ES-I3 (cell line): ENCODE data around the gene EMILIN1.

Experiments used
- H3K36me3 ChIP-seq: 2 replicates; pipeline ENCODE4 v1.6.1; 2013; ENCODE audit warnings: mild to moderate bottlenecking, low read length, control low read depth, moderate library complexity; ENCODE audit not compliant: insufficient read depth
- H3K4me1 ChIP-seq: 2 replicates; pipeline ENCODE4 v1.6.1; 2013; ENCODE audit warnings: mild to moderate bottlenecking, control low read depth, low read length; ENCODE audit not compliant: insufficient read depth
- H3K9ac ChIP-seq: 2 replicates; pipeline ENCODE4 v1.6.1; 2013; ENCODE audit warnings: low read depth, mild to moderate bottlenecking, low read length, moderate library complexity
- H3K9me3 ChIP-seq: 2 replicates; pipeline ENCODE4 v1.6.1; 2013; ENCODE audit warnings: mild to moderate bottlenecking, low read length, moderate library complexity; ENCODE audit not compliant: control insufficient read depth, insufficient read depth

EMILIN1 gene

DNA sequence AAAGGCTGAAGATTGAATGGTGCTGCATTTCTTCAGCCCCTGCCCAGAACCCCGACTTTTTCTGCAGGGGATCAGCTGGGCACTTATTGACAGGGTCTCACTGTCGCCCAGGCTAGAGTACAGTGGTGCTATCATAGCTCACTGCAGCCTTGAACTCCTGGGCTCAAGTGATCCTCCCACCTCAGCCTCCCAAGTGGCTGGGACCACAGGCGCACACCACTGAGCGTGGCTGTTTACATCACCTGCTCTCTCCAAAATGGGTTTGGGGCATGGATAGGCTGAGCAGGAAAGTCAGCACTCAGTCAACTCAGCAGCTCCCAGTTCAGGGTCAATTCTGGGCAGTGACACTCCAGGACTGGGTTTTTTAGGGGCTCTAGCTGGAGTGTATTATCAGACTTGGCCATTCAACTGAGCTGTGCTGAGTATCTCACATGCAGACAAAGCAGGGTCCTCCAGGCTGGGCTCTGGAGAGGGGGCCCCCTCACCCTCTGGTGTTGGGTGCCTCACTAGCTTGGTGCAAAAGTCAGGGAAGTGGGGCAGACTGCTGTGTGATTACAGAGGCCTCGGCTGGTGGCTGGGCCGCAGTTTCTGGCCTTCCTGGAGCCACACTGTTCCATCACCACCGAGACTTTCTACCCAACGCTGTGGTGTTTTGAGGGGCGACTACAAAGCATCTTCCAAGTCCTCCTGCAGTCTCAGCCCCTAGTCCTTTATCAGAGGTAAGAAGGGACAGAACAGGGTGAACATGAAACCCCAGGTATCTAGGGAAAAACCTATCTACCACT lies 49.7 kb downstream of the EMILIN1 start:
- H3K9ac ChIP-seq: no peak overlapping the region
- peaks cover 8% of the 10 kb centered on the region for H3K36me3 ChIP-seq
- peaks cover 7% of the 10 kb centered on the region; the same call in 1 of the 2 replicates for H3K4me1 ChIP-seq
- no peaks in the 10 kb centered on the region for H3K9me3 ChIP-seq

DNA sequence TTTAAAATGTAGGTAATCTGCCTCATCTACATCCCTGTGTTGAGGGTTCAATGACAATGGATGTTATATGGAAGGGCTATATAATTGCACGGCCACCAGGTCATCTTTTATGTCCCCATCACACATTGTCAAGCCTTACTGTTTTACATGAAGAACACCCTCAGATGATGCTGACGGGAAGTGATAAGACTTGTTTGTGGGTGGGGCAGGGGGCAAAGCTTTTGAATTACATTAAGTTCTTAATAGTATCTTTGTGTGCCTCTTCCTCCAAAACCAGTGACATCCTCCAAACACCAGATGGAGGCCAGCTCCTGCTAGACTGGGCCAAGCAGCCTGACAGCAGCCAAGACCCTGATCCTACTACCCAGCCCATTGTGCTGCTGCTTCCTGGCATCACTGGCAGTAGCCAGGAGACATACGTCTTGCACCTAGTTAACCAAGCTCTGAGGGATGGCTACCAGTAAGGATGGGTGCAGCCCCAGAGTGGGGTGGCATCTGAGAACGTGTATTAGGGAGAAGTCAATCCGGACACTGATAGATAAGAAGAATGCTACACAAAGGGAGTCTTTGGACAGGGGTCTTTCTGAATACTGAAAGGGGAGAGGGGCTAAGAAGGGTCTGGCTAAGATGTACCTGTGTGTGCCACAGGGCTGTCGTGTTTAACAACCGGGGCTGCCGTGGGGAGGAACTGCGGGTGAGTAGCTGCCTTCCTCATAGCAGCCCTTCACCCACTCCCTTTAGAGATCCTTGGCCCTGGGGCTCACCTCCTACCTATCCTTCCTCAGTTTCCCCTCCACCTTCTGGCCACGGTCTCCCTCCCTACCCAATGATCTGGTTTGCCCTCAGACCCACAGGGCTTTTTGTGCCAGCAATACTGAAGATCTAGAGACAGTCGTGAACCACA lies 50.5 kb downstream of the EMILIN1 start:
- Histone ChIP-seq H3K9me3 (no peaks in the 10 kb centered on the region), H3K4me1 (peaks cover 10% of the 10 kb centered on the region; the same call in 1 of the 2 replicates), H3K9ac (no peak overlapping the region), H3K36me3 (peaks cover 8% of the 10 kb centered on the region)

DNA sequence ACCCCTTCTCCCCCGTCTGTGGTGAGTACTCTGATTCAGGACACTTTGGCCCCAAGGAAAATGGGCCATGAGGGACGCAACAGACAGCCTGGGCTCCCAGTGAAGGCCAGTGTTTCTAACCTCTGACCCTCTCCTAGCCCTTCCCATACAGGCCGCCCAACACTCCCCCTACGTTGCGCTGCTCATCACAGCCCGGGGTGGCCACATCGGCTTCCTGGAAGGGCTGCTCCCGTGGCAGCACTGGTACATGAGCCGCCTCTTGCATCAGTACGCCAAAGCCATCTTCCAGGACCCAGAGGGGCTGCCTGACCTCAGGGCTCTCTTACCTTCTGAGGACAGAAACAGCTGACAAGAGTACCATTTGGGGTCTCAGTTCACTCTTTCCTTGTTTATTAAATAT lies 52.0 kb downstream of the EMILIN1 start:
- H3K9me3 ChIP-seq: no peaks in the 10 kb centered on the region
- H3K9ac ChIP-seq: no peak overlapping the region
- peaks cover 6% of the 10 kb centered on the region; the same call in 1 of the 2 replicates for H3K4me1 ChIP-seq
- H3K36me3 ChIP-seq: peaks cover 8% of the 10 kb centered on the region

DNA sequence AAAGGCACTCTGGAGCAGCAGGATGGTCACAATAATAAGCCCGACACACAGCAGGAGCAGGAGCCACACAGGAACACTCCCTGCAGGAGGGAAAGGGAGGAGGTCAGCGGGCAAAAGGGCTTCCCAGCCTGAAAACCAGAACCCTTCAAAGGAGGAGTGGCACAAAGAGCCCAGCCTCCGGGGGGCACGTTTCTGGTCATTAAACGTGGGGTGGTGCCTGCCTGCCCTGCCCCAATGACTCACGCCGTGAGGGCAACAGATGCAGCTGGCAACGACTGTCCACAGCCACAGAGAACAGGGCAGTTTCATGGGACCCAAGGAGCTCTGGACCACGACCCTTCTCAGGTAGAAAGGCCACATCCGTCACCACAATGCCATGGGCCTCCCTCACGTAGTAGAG lies 53.0 kb downstream of the EMILIN1 start:
- Histone ChIP-seq H3K4me1 (peaks cover 6% of the 10 kb centered on the region; the same call in 1 of the 2 replicates), H3K9me3 (no peaks in the 10 kb centered on the region), H3K36me3 (peaks cover 8% of the 10 kb centered on the region), H3K9ac (no peak overlapping the region)

DNA sequence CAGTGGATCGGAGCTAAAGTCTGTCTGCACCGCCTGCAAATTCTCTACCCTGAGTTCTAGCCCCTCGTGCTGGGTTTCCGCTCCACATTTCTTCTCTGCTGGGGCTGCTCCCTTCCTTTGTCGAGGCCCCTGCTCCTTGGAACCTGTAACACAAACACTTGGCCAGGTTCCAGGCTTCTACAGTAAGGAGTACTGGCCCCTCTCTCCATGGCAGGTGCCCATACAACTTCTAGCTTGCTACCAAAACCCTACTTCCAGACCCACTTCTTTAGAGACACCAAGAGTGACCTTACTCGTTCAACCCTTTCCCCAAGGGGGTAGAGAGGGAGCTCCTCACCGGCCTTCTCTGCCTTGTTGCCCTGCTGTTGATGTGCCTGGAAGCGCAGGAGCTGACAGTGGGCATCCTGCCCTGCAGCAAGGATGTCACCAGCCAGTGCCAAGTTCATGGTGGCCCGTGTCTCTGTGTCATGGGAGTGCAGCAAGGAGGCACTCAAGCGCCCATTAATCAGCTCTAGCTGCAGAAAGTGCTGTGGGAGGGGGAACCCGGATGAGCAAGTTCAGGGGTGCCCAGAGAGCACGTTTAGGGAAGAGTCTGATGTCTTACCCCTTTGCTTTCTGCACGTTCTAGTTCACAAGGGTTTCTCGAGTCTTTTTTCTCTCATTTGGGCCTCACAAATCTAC lies 54.9 kb downstream of the EMILIN1 start:
- Histone ChIP-seq H3K9me3 (no peaks in the 10 kb centered on the region), H3K36me3 (peaks cover 8% of the 10 kb centered on the region), H3K4me1 (peaks cover 6% of the 10 kb centered on the region; the same call in 1 of the 2 replicates), H3K9ac (peak overlapping the region; percentile 96)

DNA sequence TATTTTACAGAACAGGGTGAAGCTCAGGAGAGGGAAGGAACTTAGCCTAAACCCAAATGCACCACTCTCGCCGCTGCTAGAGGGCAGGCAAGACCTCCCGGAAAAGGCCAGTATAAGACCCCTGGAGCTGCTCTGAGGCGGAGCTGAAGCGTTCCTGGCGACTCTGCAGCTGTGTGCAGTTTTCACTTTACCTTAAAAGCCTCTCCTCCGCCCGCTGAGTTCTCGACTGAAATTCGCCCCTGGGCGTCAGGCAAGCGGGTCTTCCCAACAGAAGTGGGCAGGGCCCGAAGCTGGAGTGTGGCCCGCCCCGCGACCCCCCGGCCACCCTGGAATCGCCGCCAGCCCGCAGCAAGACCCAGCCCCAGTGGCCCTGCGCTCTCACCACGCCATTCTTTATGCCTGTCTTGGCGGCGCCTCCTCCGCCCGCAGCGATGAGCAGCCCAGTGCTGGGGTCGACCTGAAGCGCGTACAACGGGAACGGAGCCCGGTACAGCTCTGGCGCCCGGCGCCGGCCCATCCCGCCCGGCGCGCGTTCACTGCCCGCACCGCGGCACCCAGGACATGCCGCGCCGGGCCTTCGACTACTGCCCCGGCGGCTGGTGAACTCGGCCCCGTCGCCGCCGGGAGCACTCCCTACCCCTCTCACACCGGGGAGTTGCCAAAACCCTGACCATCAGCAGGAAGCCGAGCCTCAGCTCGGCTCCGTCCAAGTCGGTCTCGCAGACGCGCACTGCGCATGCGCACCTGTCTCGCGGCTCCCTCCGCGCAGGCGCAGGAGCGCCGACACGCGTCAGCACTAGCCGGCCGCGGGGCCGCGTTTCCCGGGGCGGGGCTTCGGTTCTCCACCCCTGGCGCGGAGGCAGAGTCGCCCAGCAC lies 55.7 kb downstream of the EMILIN1 start, which contains the start of gene PREB:
Gene PREB (minus strand): TSS at position 732 of the 876 bp plus-strand sequence. CDS start 215 bp downstream, at position 517.
- Histone ChIP-seq H3K4me1 (peaks cover 6% of the 10 kb centered on the region; the same call in 1 of the 2 replicates), H3K36me3 (peaks cover 8% of the 10 kb centered on the region), H3K9ac (peak within 1 kb of the TSS; percentile 96), H3K9me3 (no peaks in the 10 kb centered on the region)

DNA sequence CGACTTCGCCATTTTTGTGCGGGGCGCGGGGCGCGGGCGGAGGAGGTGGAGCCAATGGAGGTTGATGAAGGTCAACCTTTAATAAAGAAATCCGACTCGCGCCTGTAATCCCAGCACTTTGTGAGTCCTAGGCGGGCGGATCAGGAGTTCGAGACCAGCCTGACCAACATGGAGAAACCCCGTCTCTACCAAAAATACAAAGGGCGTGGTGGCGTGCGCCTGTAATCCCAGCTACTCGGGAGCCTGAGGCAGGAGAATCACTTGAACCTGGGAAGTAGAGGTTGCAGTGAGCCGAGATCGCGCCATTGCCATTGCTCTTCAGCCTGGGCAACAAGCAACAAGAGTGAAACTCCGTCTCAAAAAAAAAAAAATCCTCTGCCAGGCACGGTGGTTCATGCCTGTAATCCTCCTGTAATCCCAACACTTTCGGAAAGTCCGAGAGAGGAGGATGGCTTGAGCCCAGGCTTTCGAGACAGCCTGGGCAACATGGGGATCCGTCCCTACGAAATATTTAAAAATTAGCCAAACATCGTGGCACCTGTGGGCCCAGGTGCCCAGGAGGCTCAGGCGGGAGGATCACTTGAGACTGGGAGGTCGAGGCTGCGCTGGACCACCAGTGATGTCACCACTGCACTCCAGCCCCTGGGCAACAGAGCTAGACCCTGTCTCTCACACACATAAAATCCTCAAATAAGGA lies 56.5 kb downstream of the EMILIN1 start:
- Histone ChIP-seq H3K9me3 (no peaks in the 10 kb centered on the region), H3K4me1 (peaks cover 6% of the 10 kb centered on the region; the same call in 1 of the 2 replicates), H3K36me3 (peaks cover 8% of the 10 kb centered on the region), H3K9ac (peak overlapping the region; percentile 96; the same call in 1 of the 2 replicates)

DNA sequence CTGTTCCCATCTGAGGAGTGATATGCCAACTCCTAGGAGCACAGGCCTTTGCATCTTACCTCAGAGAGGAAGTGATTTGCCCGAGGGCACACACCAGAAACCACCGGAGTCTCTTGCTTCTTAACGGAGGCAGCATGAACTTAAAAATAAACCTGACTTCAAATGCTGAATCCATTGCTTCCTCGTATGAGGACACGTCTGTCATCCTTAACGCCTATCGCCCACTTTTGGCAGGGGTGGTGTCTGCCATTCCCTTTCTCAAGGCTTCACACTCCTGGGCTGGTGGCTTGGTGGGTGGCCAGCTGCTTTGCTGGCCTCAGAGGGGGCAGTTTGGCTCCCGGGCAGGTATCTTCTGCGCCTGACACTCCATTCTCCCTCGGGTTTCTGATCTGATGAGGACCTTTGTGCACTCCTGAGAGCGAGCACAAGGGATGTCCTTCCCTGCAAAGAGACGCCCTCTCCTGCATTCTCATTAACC lies 57.1 kb downstream of the EMILIN1 start:
- Histone ChIP-seq H3K9ac (no peak overlapping the region), H3K9me3 (no peaks in the 10 kb centered on the region), H3K36me3 (peaks cover 8% of the 10 kb centered on the region), H3K4me1 (peaks cover 6% of the 10 kb centered on the region; the same call in 1 of the 2 replicates)
